ENCODE data around the gene CLASP1. TPM values are rescaled to one million over a fixed set of nuclear protein-coding genes. Genes with fewer than 3 reads are reported as not detected.
"Not testable (repeated sequence)": the region's sequence is repeated elsewhere in the genome, so short reads cannot be mapped to it uniquely, and the experiment has no call there.

CLASP1 gene
- total and polyA plus RNA-seq, 5 donors = 19.1 to 62.4 (median 60.7) TPM

- H3K9me3 ChIP-seq (ENCODE audit: control insufficient read depth, low read length) = no peaks in the 10 kb centered on the region
- DNase-seq = no peak
- H3K27ac ChIP-seq (ENCODE audit: low read length) = no peak overlapping the region
- no peaks in the 10 kb centered on the region for H3K27me3 ChIP-seq (ENCODE audit: control insufficient read depth, insufficient read depth)
- no peaks in the 10 kb centered on the region for H3K4me1 ChIP-seq (ENCODE audit: control insufficient read depth, insufficient read depth, low read length)
- no peak overlapping the region for H3K4me3 ChIP-seq (ENCODE audit: low read length)
- ATAC-seq = no peak
- WGBS = 78% methylated on average over 8 of the region's 8 CpGs
- intact Hi-C loops (cut with DNase I) = no loop called here
Measured at GRCh38 chr2:121321476-121321875, 327.8 kb downstream of the CLASP1 start.

GRCh38 chr2:121319941-121320340, 329.3 kb downstream of the CLASP1 start:
- H3K9me3 ChIP-seq (ENCODE audit: control insufficient read depth, low read length) = no peaks in the 10 kb centered on the region
- H3K4me1 ChIP-seq (ENCODE audit: control insufficient read depth, insufficient read depth, low read length) = no peaks in the 10 kb centered on the region
- H3K27me3 ChIP-seq (ENCODE audit: control insufficient read depth, insufficient read depth) = no peaks in the 10 kb centered on the region
- ATAC-seq (no peak), DNase-seq (no peak)
- WGBS = 81% methylated on average over 3 of the region's 3 CpGs
- no peak overlapping the region for H3K27ac ChIP-seq (ENCODE audit: low read length)
- no peak overlapping the region for H3K4me3 ChIP-seq (ENCODE audit: low read length)
- intact Hi-C loops (cut with DNase I) = no loop called here

GRCh38 chr2:121316986-121317385, 332.3 kb downstream of the CLASP1 start:
- WGBS = 86% methylated on average over 7 of the region's 7 CpGs
- no peaks in the 10 kb centered on the region for H3K4me1 ChIP-seq (ENCODE audit: control insufficient read depth, insufficient read depth, low read length)
- intact Hi-C loops (cut with DNase I) = no loop called here
- no peak for DNase-seq
- no peaks in the 10 kb centered on the region for H3K9me3 ChIP-seq (ENCODE audit: control insufficient read depth, low read length)
- no peaks in the 10 kb centered on the region for H3K27me3 ChIP-seq (ENCODE audit: control insufficient read depth, insufficient read depth)
- no peak overlapping the region for H3K4me3 ChIP-seq (ENCODE audit: low read length)
- ATAC-seq = no peak
- H3K27ac ChIP-seq (ENCODE audit: low read length) = no peak overlapping the region

GRCh38 chr2:121313701-121314100, 335.6 kb downstream of the CLASP1 start:
- intact Hi-C loops (cut with DNase I); H3K4me1 ChIP-seq (ENCODE audit: control insufficient read depth, insufficient read depth, low read length); DNase-seq; H3K27me3 ChIP-seq (ENCODE audit: control insufficient read depth, insufficient read depth); H3K27ac ChIP-seq (ENCODE audit: low read length); H3K4me3 ChIP-seq (ENCODE audit: low read length); ATAC-seq; H3K9me3 ChIP-seq (ENCODE audit: control insufficient read depth, low read length): not testable (repeated sequence)
- WGBS = 87% methylated on average over 15 of the region's 15 CpGs

GRCh38 chr2:121309801-121310200, 339.5 kb downstream of the CLASP1 start:
- ATAC-seq = no peak
- no peak for DNase-seq

GRCh38 chr2:121309323-121309722, 339.9 kb downstream of the CLASP1 start:
- Histone ChIP-seq H3K4me1 (ENCODE audit: control insufficient read depth, insufficient read depth, low read length) (no peaks in the 10 kb centered on the region), H3K27me3 (ENCODE audit: control insufficient read depth, insufficient read depth) (no peaks in the 10 kb centered on the region), H3K4me3 (ENCODE audit: low read length) (no peak overlapping the region), H3K9me3 (ENCODE audit: control insufficient read depth, low read length) (no peaks in the 10 kb centered on the region), H3K27ac (ENCODE audit: low read length) (no peak overlapping the region)
- ATAC-seq = no peak
- no peak for DNase-seq
- intact Hi-C loops (cut with DNase I) = no loop called here

More at GRCh38 chr2:121309801-121310200, 339.5 kb downstream of the CLASP1 start:
- Histone ChIP-seq H3K9me3 (ENCODE audit: control insufficient read depth, low read length) (no peaks in the 10 kb centered on the region), H3K4me3 (ENCODE audit: low read length) (no peak overlapping the region), H3K4me1 (ENCODE audit: control insufficient read depth, insufficient read depth, low read length) (no peaks in the 10 kb centered on the region), H3K27ac (ENCODE audit: low read length) (no peak overlapping the region), H3K27me3 (ENCODE audit: control insufficient read depth, insufficient read depth) (no peaks in the 10 kb centered on the region)
- intact Hi-C loops (cut with DNase I) = no loop called here
- WGBS = 23% methylated on average over 3 of the region's 3 CpGs

GRCh38 chr2:121307048-121307447, 342.2 kb downstream of the CLASP1 start:
- no peak for ATAC-seq
- Histone ChIP-seq H3K4me1 (ENCODE audit: control insufficient read depth, insufficient read depth, low read length) (no peaks in the 10 kb centered on the region), H3K9me3 (ENCODE audit: control insufficient read depth, low read length) (no peaks in the 10 kb centered on the region), H3K27me3 (ENCODE audit: control insufficient read depth, insufficient read depth) (no peaks in the 10 kb centered on the region), H3K4me3 (ENCODE audit: low read length) (no peak overlapping the region), H3K27ac (ENCODE audit: low read length) (no peak overlapping the region)
- intact Hi-C loops (cut with DNase I) = no loop called here
- DNase-seq = no peak
- 92% methylated on average over 2 of the region's 2 CpGs for WGBS

- no peaks in the 10 kb centered on the region for H3K9me3 ChIP-seq (ENCODE audit: control insufficient read depth, low read length)
- intact Hi-C loops (cut with DNase I) = no loop called here
- DNase-seq (no peak), ATAC-seq (no peak)
- WGBS = 71% methylated on average over 2 of the region's 2 CpGs
- no peaks in the 10 kb centered on the region for H3K4me1 ChIP-seq (ENCODE audit: control insufficient read depth, insufficient read depth, low read length)
- H3K4me3 ChIP-seq (ENCODE audit: low read length) = no peak overlapping the region
- no peak overlapping the region for H3K27ac ChIP-seq (ENCODE audit: low read length)
- H3K27me3 ChIP-seq (ENCODE audit: control insufficient read depth, insufficient read depth) = no peaks in the 10 kb centered on the region
Measured at GRCh38 chr2:121304941-121305340, 344.3 kb downstream of the CLASP1 start.

- intact Hi-C loops (cut with DNase I) = no loop called here
- Histone ChIP-seq H3K27me3 (ENCODE audit: control insufficient read depth, insufficient read depth) (no peaks in the 10 kb centered on the region), H3K9me3 (ENCODE audit: control insufficient read depth, low read length) (no peaks in the 10 kb centered on the region), H3K4me1 (ENCODE audit: control insufficient read depth, insufficient read depth, low read length) (no peaks in the 10 kb centered on the region), H3K4me3 (ENCODE audit: low read length) (no peak overlapping the region), H3K27ac (ENCODE audit: low read length) (no peak overlapping the region)
- DNase-seq = no peak
- 43% methylated on average over 2 of the region's 2 CpGs for WGBS
- no peak for ATAC-seq
Measured at GRCh38 chr2:121303531-121304263, 345.6 kb downstream of the CLASP1 start.

- ATAC-seq; H3K9me3 ChIP-seq (ENCODE audit: control insufficient read depth, low read length); DNase-seq; H3K27me3 ChIP-seq (ENCODE audit: control insufficient read depth, insufficient read depth); H3K4me1 ChIP-seq (ENCODE audit: control insufficient read depth, insufficient read depth, low read length); H3K4me3 ChIP-seq (ENCODE audit: low read length); intact Hi-C loops (cut with DNase I); H3K27ac ChIP-seq (ENCODE audit: low read length): not testable (repeated sequence)
Measured at GRCh38 chr2:121301190-121301589, 348.1 kb downstream of the CLASP1 start.

- no peak overlapping the region for H3K27ac ChIP-seq (ENCODE audit: low read length)
- 93% methylated on average over 12 of the region's 12 CpGs for WGBS
- intact Hi-C loops (cut with DNase I) = no loop called here
Measured at GRCh38 chr2:121298476-121298875, 350.8 kb downstream of the CLASP1 start.

GRCh38 chr2:121297866-121298265, 351.4 kb downstream of the CLASP1 start:
- H3K4me1 ChIP-seq (ENCODE audit: control insufficient read depth, insufficient read depth, low read length); DNase-seq; ATAC-seq; H3K27ac ChIP-seq (ENCODE audit: low read length); intact Hi-C loops (cut with DNase I); H3K4me3 ChIP-seq (ENCODE audit: low read length); H3K27me3 ChIP-seq (ENCODE audit: control insufficient read depth, insufficient read depth); H3K9me3 ChIP-seq (ENCODE audit: control insufficient read depth, low read length): not testable (repeated sequence)
- WGBS = 83% methylated on average over 5 of the region's 5 CpGs

More at GRCh38 chr2:121298476-121298875, 350.8 kb downstream of the CLASP1 start:
- Histone ChIP-seq H3K4me1 (ENCODE audit: control insufficient read depth, insufficient read depth, low read length) (no peaks in the 10 kb centered on the region), H3K27me3 (ENCODE audit: control insufficient read depth, insufficient read depth) (no peaks in the 10 kb centered on the region), H3K4me3 (ENCODE audit: low read length) (no peak overlapping the region), H3K9me3 (ENCODE audit: control insufficient read depth, low read length) (no peaks in the 10 kb centered on the region)
- ATAC-seq (no peak), DNase-seq (no peak)

Measured in right cardiac atrium (tissue), 5 donors.